Testis (tissue), 2 donors: ENCODE data around the gene ERFE.

Source experiments
- CTCF ChIP-seq, 3 experiments: fragments of 450-650 bp in 2 of 3; fragments of 200-600 bp in 1 of 3; sonication (generic) in 1 of 3; IDR thresholded peaks; one replicate each; pipeline ENCODE4 v1.5.1; 2016 to 2019; ENCODE audit warnings: antibody characterized with exemption in 3 of 3, mild to moderate bottlenecking in 2 of 3, moderate library complexity in 1 of 3
- POLR2A ChIP-seq: fragments of 450-650 bp; IDR thresholded peaks from one replicate; pipeline ENCODE4 v1.6.1; 2017; ENCODE audit warnings: antibody characterized with exemption, mild to moderate bottlenecking, moderate library complexity

GRCh38 chr2:238171575-238172187, 12.9 kb downstream of the ERFE start:
- no peak for TF ChIP-seq CTCF (IDR thresholded peaks at IDR 0.05)
- TF ChIP-seq POLR2A = no peak
